NCI-H2227 (cell line): ENCODE measurements around the gene TRPV6.

Source experiments
- DNase-seq: peaks from one replicate; lab custom pipeline; 2025; ENCODE audit not compliant: unreplicated experiment; lab: John Stamatoyannopoulos, UW

The TRPV6 gene

DNA sequence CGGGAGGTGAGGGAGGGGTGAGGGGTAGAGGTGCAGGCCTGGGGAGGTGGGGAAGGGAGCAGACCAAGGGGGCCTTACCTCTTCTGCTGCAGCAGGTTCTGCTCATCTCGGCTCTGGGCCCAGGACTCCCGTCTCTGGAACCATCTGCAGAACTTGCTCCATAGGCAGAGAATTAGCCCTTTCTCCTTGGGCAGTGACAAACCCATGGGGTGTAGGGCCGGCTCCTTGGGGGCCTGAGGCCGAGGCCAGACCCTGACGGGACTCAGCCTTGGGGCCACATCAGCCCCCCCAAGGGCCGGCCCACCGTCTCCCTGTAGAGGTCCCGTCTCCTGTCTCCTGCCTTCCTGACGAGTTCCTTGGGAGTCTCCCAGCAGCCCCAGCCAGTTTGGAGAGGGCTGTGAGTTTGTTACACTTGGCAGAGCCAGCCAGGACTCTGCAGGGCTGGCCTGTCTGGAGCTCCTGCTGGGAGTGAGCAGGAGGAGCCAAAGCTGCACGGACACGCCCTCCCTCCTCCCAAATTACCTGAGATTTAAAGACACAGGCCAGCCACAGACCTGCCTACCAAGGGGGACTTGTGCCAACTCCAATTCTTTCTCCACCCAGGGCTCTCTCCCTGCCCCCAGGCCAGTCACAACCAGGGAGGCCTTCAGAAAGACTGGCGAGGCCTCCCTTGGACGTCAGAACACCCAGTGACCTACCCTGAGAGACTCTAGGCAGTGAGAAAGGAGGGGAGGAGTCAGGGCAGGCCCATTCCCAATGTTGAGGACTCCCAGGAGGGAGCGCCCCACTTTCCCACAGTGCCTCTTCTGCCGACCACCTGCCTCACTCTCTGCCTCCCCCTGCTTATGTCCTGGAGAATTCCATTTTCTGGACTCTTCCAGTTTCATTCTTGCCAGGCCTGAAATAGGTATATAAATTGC is at the start of gene TRPV6:
Gene TRPV6, minus strand, starts transcription at position 435 of the 920 bp plus-strand sequence.
- no peak for DNase-seq

DNA sequence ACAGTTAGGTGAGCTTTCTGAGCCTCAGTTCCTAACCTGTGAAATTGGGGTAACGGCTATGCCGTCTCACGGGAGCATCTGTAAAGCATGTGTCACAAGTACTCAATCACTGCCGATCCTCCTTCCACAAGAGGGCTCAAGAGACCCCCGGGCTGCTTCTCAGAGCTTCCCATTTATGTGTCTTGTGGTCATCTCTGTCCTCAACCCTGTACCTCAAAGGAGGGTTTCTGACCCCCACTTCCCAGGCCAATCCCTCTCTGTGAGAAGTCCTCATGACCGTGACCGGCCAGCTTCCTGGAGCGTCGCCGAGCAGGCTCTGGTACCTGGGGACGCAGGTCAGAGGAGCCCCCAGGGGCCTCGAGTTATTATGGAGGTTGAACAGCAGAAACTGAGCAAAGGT is 48.5 kb upstream of the TRPV6 start:
- DNase-seq = no peak

DNA sequence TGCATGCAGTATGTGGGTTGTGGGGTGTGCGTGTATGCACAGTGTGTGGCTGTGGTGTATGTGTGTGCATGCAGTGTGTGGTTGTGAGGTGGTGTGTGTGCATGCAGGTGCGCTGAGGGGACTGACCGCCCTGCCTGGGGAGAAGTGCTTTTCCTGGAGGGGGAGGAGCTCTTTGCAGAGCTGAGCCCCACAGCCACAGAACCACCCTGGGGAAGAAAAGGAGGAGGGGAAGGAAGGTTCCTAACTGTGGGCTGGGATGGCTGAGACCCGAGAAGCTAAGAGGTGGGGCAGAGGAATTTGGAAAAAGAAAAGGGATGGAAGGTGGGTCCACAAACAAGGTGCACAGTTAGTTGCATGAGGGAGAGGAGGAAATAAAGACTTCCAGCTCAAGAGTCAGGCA is 48.1 kb upstream of the TRPV6 start, which contains the start of gene TRPV5:
Gene TRPV5, minus strand, starts transcription at position 123 of the 400 bp plus-strand sequence. CDS start 287 bp downstream, outside the sequence.
- no peak for DNase-seq

DNA sequence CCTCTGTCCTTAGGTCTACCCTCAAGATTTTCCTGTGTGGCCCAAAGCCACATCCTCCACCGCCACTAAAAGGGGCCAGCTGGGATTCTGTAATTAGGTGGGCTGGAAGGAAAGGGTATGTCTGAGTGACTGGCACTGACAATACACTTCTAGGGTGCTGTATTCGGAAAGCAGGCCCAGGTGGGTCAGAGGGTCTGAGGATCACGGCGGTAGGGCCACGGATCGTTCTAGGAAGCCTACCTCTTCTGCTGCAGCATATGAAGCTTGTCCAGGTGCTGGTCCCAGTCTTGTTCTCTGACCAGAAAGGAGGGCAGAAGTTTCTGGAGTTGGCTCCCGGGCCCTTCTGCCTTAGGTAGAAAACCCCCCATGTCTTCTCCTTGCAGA is 47.5 kb upstream of the TRPV6 start:
- no peak for DNase-seq

DNA sequence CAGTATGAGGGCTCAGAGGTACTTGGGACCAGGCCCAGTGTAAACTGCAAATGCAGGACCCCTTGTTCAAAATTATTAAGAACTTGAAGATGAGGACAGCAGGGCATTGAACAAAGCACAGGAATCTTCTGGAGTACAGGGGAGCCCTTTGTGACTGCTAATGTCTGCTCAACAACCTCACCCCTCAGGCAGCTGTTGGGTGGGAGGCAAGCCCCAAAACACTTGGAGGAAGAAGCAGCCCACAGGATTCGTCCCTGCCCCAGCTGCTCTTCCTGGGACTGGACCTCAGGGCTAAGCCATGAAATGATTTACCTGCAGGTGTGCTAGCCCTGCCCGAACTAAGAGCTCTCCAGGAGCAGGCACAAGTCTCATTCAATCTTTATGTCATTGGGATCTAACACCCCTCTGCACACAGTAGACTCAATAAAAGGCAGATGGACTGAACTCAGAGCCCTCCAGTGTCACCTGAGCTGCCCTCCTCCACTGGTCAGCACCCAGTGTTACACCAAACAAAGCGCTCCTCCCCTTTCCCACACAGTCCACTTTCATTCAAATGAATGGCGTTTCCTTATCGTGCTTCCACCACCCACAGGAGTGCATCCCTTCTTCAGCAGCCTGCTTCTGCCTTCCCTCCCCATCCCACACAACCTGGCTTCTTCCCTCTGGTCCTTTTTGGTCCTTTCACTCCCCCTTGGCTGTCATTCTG is 47.0 kb upstream of the TRPV6 start:
- no peak for DNase-seq

DNA sequence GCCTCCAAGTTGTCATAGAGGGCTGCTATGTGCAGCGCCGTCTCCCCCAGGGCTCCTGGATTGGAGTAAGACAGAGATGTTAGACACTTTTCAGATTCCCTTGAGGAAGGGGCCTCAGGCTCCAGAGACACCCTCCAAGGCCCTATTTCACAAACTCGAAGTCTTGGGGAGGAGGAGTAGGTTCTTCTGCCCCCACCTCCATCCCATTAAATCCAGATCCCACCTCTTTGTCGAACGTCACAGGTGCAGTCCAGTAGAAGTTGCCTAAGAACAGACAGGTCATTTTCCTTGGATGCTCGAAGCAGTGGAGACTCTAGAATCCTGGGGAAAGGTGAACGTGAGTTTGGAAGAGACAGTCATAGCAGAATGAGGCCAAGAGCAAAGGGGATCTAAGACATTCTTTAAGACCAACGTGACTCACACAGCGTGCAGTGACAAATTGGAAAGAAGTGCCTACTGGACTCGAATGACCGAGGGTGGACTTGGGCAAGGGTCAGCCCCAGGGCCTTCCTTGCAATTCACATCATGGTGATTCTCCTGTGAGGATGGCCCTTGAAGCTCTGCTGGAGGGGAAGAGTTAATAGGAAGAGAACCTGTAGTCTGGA is 44.7 kb upstream of the TRPV6 start:
- DNase-seq = no peak

DNA sequence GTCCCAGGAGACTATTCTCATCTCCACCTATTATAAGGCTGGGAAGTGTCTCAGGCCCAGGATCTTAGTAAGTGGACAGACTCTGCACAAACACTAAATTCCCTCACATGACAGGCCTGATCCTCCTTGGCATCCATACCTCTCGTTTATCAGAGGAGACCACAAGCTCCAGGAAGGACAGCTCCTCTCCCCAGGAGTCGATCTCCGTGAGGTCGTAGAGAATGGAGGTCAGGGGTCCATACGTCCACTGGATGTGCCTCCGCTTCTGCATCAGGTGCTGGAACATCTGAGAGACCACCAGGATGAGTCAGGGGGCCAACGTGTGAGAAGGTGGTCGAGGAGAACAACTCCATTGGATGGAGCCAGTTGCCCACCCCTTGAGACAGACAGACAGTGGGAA is 42.4 kb upstream of the TRPV6 start:
- DNase-seq = no peak

DNA sequence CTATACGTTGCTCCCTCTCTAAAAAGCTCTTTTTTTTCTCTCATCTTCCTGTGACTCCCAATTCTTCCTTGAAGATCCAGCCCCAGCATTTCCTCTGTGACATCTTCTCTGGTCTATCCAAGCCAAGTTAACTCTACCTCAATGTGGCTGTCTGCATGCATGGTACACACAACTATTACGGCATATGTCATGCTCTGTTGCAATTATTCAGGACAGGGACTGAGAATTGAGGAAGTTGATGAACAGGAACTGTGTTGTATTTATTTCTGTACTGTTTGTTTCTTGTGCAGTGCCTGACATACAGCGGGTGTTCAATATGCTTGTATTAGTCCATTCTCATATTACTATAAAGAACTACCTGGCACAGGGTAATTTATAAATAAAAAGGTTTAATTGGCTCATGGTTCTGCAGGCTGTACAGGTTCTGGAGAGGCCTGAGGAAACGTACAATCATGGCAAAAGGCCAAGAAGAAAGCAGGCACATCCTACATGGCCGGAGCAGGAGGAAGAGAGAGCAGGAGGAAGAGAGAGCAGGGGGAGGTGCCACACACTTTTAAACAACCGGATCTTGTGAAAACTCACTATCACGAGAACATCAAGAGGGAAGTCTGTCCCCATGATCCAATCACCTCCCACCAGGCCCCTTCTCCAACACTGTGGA is 41.7 kb upstream of the TRPV6 start:
- DNase-seq = no peak

DNA sequence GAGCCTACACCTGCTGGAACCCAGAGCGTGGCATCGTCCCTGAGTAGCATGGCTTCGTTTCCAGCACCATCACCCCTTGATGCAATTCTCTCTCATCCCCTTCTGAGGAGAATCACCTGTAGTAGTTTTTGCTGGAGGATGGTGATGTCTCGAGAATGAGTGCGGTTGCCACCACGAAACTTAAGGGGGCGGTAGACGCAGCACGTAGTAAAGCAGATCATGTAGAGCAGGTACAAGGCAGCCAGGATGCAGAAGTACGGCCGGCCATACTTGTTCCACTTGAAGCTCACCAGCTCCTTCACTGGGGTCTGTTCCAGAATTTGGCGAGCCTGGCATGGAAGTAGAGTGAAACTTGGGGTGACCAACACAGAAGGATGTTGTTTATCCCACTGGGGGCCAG is 39.9 kb upstream of the TRPV6 start:
- no peak for DNase-seq

DNA sequence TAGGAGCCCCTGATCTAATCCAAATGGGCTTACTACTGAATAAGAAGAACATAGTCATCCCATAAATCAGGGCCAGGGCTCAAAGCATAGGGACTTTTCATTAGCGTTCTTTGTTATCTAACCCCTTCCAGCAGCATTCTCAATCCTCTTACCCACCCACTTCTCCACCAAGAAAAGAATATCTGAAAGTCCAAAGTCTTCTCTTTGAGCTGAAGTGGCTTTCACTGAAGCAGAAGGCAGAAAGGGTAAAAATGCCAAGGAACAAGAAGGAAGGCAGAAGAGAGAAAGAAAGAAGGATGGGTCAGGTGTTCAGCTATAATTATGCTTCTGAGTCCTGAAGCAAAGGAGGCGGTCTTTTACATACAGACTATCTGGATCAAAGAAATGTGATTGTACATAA is 37.8 kb upstream of the TRPV6 start:
- no peak for DNase-seq

DNA sequence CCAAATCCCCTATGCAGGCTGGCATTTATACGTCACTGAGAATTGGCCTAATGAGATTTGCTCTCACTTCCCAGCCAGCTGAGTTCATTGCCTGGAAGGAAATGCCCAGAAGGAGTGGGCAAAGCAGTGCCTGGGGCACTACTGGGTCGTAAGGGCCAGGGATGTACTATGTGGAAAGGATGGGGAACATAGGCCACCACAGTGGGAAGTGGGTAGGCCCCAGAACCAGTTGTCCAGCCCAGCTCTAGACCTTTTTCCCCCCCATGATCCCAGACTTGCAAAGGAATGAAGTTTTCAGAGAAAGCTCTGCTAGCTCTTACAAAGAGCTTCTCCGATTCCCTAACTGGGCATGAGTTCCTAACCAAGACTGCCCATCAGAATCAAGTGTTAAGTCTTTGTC is 34.1 kb upstream of the TRPV6 start:
- DNase-seq = no peak

DNA sequence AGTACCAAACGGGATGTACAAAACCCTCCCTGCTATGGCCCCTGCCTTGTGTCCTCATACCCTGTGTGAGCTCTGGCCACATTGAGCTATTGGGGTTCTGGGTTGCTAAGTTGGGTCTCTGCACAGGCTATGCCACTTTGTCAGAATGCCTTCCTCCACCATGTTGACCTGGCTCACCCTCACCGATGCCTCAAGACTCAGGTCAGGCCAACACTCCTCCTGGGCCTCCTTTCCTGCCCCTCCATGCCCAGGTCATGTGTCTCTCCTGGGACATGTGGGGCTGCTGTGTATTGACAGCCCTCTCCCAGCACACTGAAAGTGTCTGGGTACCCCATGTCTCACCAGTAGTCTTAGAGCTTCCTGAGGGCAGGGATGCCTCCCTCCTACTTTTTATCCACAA is 33.4 kb upstream of the TRPV6 start:
- DNase-seq = no peak

DNA sequence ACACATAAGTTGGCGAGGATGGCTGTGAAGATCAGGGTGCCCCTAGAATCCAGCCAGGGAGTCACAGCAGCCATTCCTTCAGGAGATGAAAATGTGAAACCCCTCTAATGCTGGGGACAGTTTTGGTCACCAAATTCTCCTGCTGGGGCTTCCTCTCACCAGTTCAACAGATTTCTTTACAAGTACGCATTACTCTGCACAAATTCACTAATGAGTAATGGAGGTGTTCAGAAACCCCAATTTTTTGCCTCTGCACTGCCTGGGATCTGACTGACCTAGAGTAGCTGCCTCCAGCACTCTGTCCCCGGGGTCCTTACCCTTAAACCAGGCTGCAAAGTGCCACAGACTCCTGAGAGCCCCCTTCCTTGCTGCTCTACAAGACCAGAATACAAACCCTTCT is 31.9 kb upstream of the TRPV6 start:
- no peak for DNase-seq

DNA sequence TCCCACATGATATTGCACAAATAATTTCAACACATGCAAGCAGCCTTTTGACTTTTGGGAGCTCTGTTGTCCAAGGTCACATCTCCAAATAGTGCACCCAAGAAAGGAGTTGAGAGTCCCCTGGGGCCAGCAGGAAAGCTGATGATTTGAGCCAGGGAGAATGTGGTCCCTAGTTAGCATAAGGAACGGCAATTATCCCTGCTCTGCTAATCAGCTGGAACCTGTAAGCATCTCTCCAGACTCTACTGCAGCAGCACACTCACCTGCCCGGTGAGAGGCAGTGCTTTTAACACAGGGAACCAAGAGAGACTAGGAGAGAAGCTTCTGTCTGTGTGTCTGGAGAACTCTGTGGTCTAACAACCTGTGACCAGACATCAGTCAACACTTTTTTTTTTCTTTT is 31.0 kb upstream of the TRPV6 start:
- DNase-seq = no peak

DNA sequence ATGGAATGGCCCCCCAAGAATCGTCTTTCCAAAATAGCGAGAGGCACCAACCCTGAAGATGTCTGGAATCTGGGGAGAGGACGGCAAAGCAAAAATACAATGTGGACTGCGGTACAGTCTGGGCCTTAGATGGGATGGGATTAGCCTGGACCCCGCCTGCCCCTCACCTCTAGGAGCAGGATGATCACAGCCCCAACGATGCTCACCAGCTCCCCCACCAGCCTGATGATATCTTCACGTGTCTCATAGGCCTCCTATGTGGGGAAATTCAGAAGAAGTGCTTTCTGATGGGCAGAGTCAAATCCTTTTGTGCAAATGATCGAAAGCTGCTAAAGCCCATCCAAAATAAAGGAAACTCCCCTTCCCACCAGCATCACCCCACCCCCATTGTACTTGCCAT is 29.8 kb upstream of the TRPV6 start:
- no peak for DNase-seq

DNA sequence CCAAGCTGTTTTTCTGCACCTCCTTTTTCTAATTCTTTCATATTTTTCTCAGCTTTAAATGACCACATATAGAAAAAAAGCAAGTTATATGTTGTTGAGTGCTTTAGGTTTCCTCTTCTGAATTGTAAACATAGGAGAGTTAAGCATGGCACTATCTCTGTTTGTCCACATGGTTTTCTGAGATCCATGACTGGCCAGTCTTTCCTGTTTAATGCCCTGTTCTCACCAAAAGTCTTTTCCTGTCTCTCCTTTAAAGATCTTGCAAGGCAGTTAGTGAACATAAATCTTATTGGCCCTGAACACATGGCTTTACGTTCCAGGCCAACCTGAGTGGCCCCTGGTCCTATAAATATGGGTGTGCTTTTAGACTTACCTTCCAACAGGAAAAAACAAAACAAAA is 28.6 kb upstream of the TRPV6 start:
- DNase-seq = no peak

DNA sequence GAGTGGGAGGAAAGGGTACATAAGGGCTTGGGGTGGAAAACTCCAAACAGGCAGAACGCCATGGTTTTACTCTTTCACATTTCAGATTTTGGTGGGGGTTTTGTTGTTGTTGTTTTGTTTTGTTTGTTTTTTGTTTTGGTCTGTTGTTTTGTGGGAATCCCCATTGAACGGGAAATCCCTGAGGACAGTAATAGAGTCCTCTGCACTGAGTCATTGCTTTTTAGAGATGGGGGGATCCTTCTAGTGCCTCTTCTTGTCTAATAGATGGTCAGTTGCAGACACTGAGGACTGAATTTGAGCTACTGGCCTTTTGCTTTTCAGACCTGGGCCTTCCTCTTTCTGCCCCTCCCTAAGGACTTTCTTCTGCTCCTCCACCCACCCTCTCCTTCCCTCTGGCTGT is 28.0 kb upstream of the TRPV6 start:
- no peak for DNase-seq

DNA sequence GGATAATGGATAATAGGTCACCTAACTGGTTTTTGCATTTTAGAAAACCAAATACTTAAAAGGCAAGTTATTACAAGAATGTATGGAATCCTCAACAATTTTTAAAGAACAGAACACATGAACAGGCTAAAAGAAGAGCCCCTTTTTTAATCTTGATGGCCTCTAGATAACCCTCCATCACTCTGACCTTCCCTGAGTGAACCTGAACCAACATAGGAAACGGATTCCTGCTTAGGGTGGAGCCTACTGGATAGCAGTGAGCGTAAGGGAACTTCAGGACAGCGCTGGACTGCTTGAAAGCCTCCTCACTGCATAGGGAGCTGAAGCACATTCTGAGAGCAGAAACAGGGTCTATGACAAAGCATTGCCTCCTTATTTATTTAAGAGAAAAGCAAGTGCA is 27.5 kb upstream of the TRPV6 start:
- no peak for DNase-seq

DNA sequence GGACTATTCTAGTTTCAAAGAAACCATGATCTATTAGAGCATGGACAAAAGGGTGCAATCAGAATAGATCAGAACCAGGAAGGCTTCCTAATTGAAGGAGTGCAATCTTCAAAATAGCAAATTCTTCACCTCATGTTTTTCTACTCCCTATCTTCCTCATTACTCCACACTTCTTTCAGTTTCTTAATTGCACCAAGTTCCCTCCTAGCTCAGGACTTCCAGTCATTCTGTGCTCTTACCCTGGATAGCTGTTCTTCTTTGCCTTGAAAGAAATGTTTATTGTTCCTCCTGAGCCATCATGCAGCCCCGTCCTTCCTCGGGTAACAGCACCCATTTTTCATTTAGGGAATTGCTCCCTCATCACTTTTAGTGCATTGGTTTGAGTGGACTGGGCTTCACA is 24.9 kb upstream of the TRPV6 start:
- DNase-seq = no peak

DNA sequence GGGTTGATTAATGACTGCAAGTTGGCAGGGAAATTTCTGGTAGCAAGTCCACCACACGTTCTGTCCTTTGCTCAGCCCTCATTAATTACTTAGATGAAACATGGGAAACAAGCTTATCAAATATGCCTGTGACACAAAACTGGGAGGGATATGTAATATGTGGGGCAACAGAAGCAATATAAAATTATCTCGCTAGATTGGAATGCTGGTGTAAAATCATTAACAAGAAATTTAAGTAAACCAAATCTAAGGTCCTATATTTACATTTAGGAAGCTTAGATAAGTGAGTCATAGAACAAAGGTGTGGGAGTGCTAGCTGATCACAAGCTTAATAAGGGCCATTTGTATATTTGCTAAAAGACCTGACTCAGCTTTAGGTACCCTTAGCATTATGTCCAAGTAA is 24.5 kb upstream of the TRPV6 start:
- no peak for DNase-seq
